ENCODE data around the gene SMIM45.
A peak's percentile ranks its signal among the peaks of the same experiment; 100 is the strongest.

SMIM45 gene

GRCh38 chr22:41915786-41916493 is 36.0 kb upstream of the SMIM45 start:
- no peak for DNase-seq (ENCODE audit: low read depth)

- no peak for DNase-seq (ENCODE audit: low read depth)
Observed at GRCh38 chr22:41916745-41917358, 35.1 kb upstream of the SMIM45 start.

- no peak for DNase-seq (ENCODE audit: low read depth)
Observed at GRCh38 chr22:41917375-41917902, 34.5 kb upstream of the SMIM45 start.

- no peak for DNase-seq (ENCODE audit: low read depth)
Observed at GRCh38 chr22:41917903-41918791, 33.8 kb upstream of the SMIM45 start.

- no peak for DNase-seq (ENCODE audit: low read depth)
Observed at GRCh38 chr22:41919357-41920224, 32.4 kb upstream of the SMIM45 start.

- no peak for DNase-seq (ENCODE audit: low read depth)
Observed at GRCh38 chr22:41920271-41920976, 31.5 kb upstream of the SMIM45 start.

- no peak for DNase-seq (ENCODE audit: low read depth)
Observed at GRCh38 chr22:41922328-41922727, 29.6 kb upstream of the SMIM45 start.

- no peak for DNase-seq (ENCODE audit: low read depth)
Observed at GRCh38 chr22:41922940-41923594, 28.9 kb upstream of the SMIM45 start.

GRCh38 chr22:41923595-41924276 is 28.2 kb upstream of the SMIM45 start:
- DNase-seq (ENCODE audit: low read depth): no peak

- DNase-seq (ENCODE audit: low read depth): peak; percentile 64
Observed at GRCh38 chr22:41925783-41926460, 26.0 kb upstream of the SMIM45 start.

- no peak for DNase-seq (ENCODE audit: low read depth)
Observed at GRCh38 chr22:41927813-41928212, 24.1 kb upstream of the SMIM45 start.

- DNase-seq (ENCODE audit: low read depth): no peak
Observed at GRCh38 chr22:41928593-41929417, 23.1 kb upstream of the SMIM45 start.

- no peak for DNase-seq (ENCODE audit: low read depth)
Observed at GRCh38 chr22:41929418-41929810, 22.5 kb upstream of the SMIM45 start.

GRCh38 chr22:41931701-41932269 is 20.2 kb upstream of the SMIM45 start:
- no peak for DNase-seq (ENCODE audit: low read depth)

- no peak for DNase-seq (ENCODE audit: low read depth)
Observed at GRCh38 chr22:41932353-41932752, 19.6 kb upstream of the SMIM45 start.

GRCh38 chr22:41933411-41934177 is 18.4 kb upstream of the SMIM45 start:
- DNase-seq (ENCODE audit: low read depth): no peak

All from activated T-cell treated with anti-CD3 and anti-CD28 coated beads for 24 hours (primary cell).